Upper lobe of right lung (tissue), 1 donor: ENCODE data around the gene TIMP3. TPM values are rescaled to one million over a fixed set of nuclear protein-coding genes. Genes with fewer than 3 reads are reported as not detected.

Source experiments
- ATAC-seq: fragments of 200-7000 bp; cut with Tn5 transposase; one replicate; pipeline ENCODE4 v1.9.1; 2020; ENCODE audit warnings: mild to moderate bottlenecking, moderate library complexity
- DNase-seq: peaks from one replicate; pipeline ENCODE4 v3.0.0-alpha.2; 2020
- H3K27ac ChIP-seq: fragments of 200-600 bp; one replicate; pipeline ENCODE4 v1.8.0; 2022
- H3K27me3 ChIP-seq: fragments of 200-600 bp; one replicate; pipeline ENCODE4 v1.8.0; 2022; ENCODE audit warnings: mild to moderate bottlenecking
- H3K36me3 ChIP-seq: fragments of 200-600 bp; one replicate; pipeline ENCODE4 v1.8.0; 2022
- H3K4me1 ChIP-seq: fragments of 200-600 bp; one replicate; pipeline ENCODE4 v1.8.0; 2022
- H3K4me3 ChIP-seq: fragments of 200-600 bp; one replicate; pipeline ENCODE4 v1.8.0; 2022; ENCODE audit warnings: mild to moderate bottlenecking
- H3K9me3 ChIP-seq: fragments of 200-600 bp; one replicate; pipeline ENCODE4 v1.8.0; 2022
- CTCF ChIP-seq: fragments of 200-600 bp; IDR thresholded peaks from one replicate; pipeline ENCODE4 v1.8.0; 2022; ENCODE audit warnings: antibody characterized with exemption
- intact Hi-C: fragments of 100-400 bp; cut with DNase I; formaldehyde crosslinking; loops from one replicate; pipeline ENCODE4 v1.11.0; 2022
- total RNA-seq: library from RNA; stranded (reverse); fragmentation: NEBNext Ultra II Directional; extraction: Animal tissue kit (Norgen Biotek cat#: 25700); gene quantifications from one replicate; pipeline ENCODE4 v1.2.1, GENCODE V29; 2021
- donor health status: DM: no; HTN: yes; CAD: no; lungs with severe emphysema.

TIMP3 gene
- total RNA-seq, 1 donor from 2014 or later: 749 TPM

DNA sequence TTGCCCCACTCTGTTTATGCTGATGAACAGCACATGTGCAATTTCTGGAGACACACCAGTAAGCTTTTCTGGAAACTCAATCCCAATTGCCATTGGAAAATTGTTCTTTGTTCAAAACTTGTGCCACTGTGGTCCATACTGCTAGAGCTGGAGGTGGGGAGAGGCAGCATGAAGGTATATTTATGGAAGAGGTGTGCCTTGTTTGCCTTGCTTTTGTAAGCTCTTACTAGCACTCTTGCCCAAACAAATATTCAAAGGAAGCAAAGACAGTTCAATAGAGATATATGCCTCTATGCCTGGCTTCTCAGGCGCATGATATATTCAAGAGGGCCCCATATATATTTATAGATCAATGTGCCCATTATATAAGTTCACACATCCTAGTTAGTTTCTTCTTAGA, 42.7 kb downstream of the TIMP3 start:
- intact Hi-C loops: no loop called here
- H3K36me3 ChIP-seq: peaks cover 20% of the 10 kb centered on the region
- H3K27me3 ChIP-seq: no peaks in the 10 kb centered on the region
- ATAC-seq (no peak), DNase-seq (no peak)
- no peak for TF ChIP-seq CTCF
- H3K4me3 ChIP-seq: no peak overlapping the region
- H3K4me1 ChIP-seq: peaks cover 57% of the 10 kb centered on the region
- no peak overlapping the region for H3K27ac ChIP-seq
- no peaks in the 10 kb centered on the region for H3K9me3 ChIP-seq

DNA sequence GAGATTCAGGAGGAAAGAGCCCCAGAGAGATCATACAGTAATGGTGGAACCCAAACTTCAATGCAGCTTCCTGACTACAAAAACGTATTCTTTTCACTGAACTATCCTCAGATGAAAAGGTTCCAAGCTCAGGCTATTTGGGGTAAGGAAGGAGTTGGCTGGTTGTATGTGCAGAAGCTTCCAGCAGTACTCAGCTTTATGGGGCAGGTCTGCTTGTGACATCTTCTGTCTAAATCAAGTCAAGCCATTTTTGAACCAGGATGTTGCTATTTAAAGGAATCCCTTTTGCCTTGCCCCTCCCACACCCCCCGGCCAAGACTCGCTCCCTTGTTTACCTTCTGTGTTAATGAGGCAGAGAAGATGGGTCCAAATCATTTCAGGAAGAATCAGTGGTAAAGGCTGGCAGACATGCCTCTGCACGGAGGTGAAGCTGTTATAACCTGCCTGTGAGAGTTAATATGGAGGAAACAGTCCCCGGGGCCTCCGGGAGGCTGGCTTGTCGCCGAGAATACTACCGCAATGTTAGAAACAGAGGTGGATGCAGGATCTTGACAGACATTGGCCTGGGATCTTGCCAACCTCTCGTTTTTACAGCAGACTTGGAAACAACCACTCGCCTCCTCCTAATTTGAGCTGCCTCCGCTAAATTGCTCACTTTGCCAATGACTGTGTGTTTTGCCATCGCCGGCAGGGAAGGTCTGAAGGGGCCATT, 45.4 kb downstream of the TIMP3 start:
- H3K27ac ChIP-seq: peak overlapping the region; percentile 4
- no peaks in the 10 kb centered on the region for H3K9me3 ChIP-seq
- peaks cover 41% of the 10 kb centered on the region for H3K36me3 ChIP-seq
- no peak for TF ChIP-seq CTCF
- H3K27me3 ChIP-seq: no peaks in the 10 kb centered on the region
- ATAC-seq: no peak
- peaks cover 72% of the 10 kb centered on the region for H3K4me1 ChIP-seq
- intact Hi-C loops: no loop called here
- no peak overlapping the region for H3K4me3 ChIP-seq
- no peak for DNase-seq

DNA sequence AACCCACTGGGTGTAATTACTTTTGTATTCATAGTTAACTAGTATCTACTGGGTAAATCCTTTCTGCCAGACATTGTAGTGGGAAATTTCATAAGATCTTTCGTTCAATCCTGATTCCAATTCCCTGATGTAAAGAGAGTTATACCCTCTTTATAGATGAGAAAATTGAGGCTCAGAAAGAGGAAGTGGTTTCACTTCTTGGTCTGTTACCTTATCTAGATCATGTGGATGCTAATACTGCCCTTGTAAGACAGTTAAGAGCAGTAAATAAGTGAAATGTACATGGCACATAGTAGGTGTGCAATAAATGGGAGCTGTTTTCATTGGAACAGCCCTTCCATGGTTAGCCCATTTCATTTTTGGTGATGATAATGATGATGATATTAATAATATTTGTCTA, 46.7 kb downstream of the TIMP3 start:
- no peaks in the 10 kb centered on the region for H3K27me3 ChIP-seq
- no peaks in the 10 kb centered on the region for H3K9me3 ChIP-seq
- peaks cover 79% of the 10 kb centered on the region for H3K4me1 ChIP-seq
- ATAC-seq (no peak), DNase-seq (no peak)
- TF ChIP-seq CTCF: no peak
- intact Hi-C loops: no loop called here
- H3K27ac ChIP-seq: peak overlapping the region; percentile 17
- peaks cover 46% of the 10 kb centered on the region for H3K36me3 ChIP-seq
- no peak overlapping the region for H3K4me3 ChIP-seq

GRCh38 chr22:32849501-32849900, 48.0 kb downstream of the TIMP3 start:
- DNase-seq: no peak
- TF ChIP-seq CTCF: no peak
- intact Hi-C loops: no loop called here
- Histone ChIP-seq H3K4me3 (no peak overlapping the region), H3K27ac (peak overlapping the region; percentile 78), H3K36me3 (peaks cover 56% of the 10 kb centered on the region), H3K4me1 (peaks cover 88% of the 10 kb centered on the region), H3K9me3 (no peaks in the 10 kb centered on the region), H3K27me3 (no peaks in the 10 kb centered on the region)
- ATAC-seq: peak; percentile 3

GRCh38 chr22:32850157-32850556, 48.7 kb downstream of the TIMP3 start:
- no peaks in the 10 kb centered on the region for H3K9me3 ChIP-seq
- DNase-seq (no peak), ATAC-seq (no peak)
- intact Hi-C loops: no loop called here
- TF ChIP-seq CTCF: no peak
- H3K36me3 ChIP-seq: peaks cover 63% of the 10 kb centered on the region
- peak overlapping the region; percentile 78 for H3K27ac ChIP-seq
- H3K27me3 ChIP-seq: no peaks in the 10 kb centered on the region
- H3K4me3 ChIP-seq: no peak overlapping the region
- H3K4me1 ChIP-seq: peaks cover 85% of the 10 kb centered on the region
